Cardiac septum (tissue), 1 donor: Measurements from ENCODE around the gene CIITA. TPM values are rescaled to one million over a fixed set of nuclear protein-coding genes. Genes with fewer than 3 reads are reported as not detected.
A peak's percentile ranks its signal among the peaks of the same experiment; 100 is the strongest.

Experiments used
- DNase-seq: peaks from one replicate; pipeline ENCODE4 v3.0.0-alpha.2; 2020; ENCODE audit warnings: low spot score
- intact Hi-C: fragments of 100-400 bp; cut with DNase I; formaldehyde crosslinking; loops from one replicate; pipeline ENCODE4 v1.14.0; 2022
- total RNA-seq: library from RNA; stranded (reverse); fragmentation: NEBNext Ultra II Directional; extraction: Animal tissue kit (Norgen Biotek cat#: 25700); gene quantifications from one replicate; pipeline ENCODE4 v1.2.1, GENCODE V29; 2021
- donor health status: DM: no; HTN: no; CAD: no.

The CIITA gene
- total RNA-seq, 1 donor from 2014 or later: 7.2 TPM

GRCh38 chr16:10871157-10871991, 5.6 kb upstream of the CIITA start:
- intact Hi-C loops: loop anchor here (1.0 kb wide), 1 partner anchor 42 kb away; no protein-coding TSS in a partner anchor
- DNase-seq: no peak

GRCh38 chr16:10876315-10876714, 687 bp upstream of the CIITA start:
- DNase-seq: no peak
- intact Hi-C loops: loop anchor here (5.0 kb wide), 1 partner anchor 41 kb away; no protein-coding TSS in a partner anchor

GRCh38 chr16:10877472-10877946, 507 bp downstream of the CIITA start:
- intact Hi-C loops: loop anchor here (5.0 kb wide), 1 partner anchor 40 kb away; no protein-coding TSS in a partner anchor
- no peak for DNase-seq

GRCh38 chr16:10878328-10878643, 1.3 kb downstream of the CIITA start:
- DNase-seq: no peak
- intact Hi-C loops: loop anchor here (5.0 kb wide), 1 partner anchor 39 kb away; no protein-coding TSS in a partner anchor

- DNase-seq: peak; percentile 80
- intact Hi-C loops: loop anchor here (5.0 kb wide), 1 partner anchor 38 kb away; no protein-coding TSS in a partner anchor
Measured at GRCh38 chr16:10878644-10879501, 1.9 kb downstream of the CIITA start.

- intact Hi-C loops: loop anchor here (5.0 kb wide), 1 partner anchor 37 kb away; no protein-coding TSS in a partner anchor
- DNase-seq: no peak
Measured at GRCh38 chr16:10879681-10880589, 2.9 kb downstream of the CIITA start.

- DNase-seq: no peak
- intact Hi-C loops: no loop called here
Measured at GRCh38 chr16:10880594-10881452, 3.8 kb downstream of the CIITA start.

GRCh38 chr16:10881479-10882030, 4.6 kb downstream of the CIITA start:
- intact Hi-C loops: no loop called here
- DNase-seq: no peak

- intact Hi-C loops: no loop called here
- DNase-seq: no peak
Measured at GRCh38 chr16:10883004-10883403, 6.0 kb downstream of the CIITA start.

- DNase-seq: no peak
- intact Hi-C loops: no loop called here
Measured at GRCh38 chr16:10885246-10885645, 8.2 kb downstream of the CIITA start.

- no peak for DNase-seq
- intact Hi-C loops: no loop called here
Measured at GRCh38 chr16:10888320-10888937, 11.4 kb downstream of the CIITA start.

GRCh38 chr16:10889855-10890254, 12.9 kb downstream of the CIITA start:
- no peak for DNase-seq
- intact Hi-C loops: no loop called here

GRCh38 chr16:10892782-10893318, 15.8 kb downstream of the CIITA start:
- intact Hi-C loops: no loop called here
- no peak for DNase-seq

- no peak for DNase-seq
- intact Hi-C loops: no loop called here
Measured at GRCh38 chr16:10895053-10895946, 18.3 kb downstream of the CIITA start.

GRCh38 chr16:10896165-10896564, 19.2 kb downstream of the CIITA start:
- no peak for DNase-seq
- intact Hi-C loops: no loop called here

GRCh38 chr16:10896723-10897122, 19.7 kb downstream of the CIITA start:
- intact Hi-C loops: no loop called here
- DNase-seq: no peak
